GM18526 (cell line): ENCODE data around the gene NNMT.

Source experiments
- POLR2A ChIP-seq: IDR thresholded peaks from 3 replicates; pipeline ENCODE4 v1.6.1; 2011; ENCODE audit not compliant: insufficient read length; ENCODE audit errors: extremely low read depth

Gene NNMT

GRCh38 chr11:114307524-114308203 lies 11.5 kb downstream of the NNMT start:
- no peak for TF ChIP-seq POLR2A

GRCh38 chr11:114308689-114309089 lies 12.5 kb downstream of the NNMT start:
- TF ChIP-seq POLR2A: no peak

GRCh38 chr11:114309517-114309916 lies 13.3 kb downstream of the NNMT start:
- no peak for TF ChIP-seq POLR2A

GRCh38 chr11:114310095-114310494 lies 13.9 kb downstream of the NNMT start:
- no peak for TF ChIP-seq POLR2A

GRCh38 chr11:114311946-114312345 lies 15.7 kb downstream of the NNMT start:
- TF ChIP-seq POLR2A: no peak

GRCh38 chr11:114314096-114314495 lies 17.9 kb downstream of the NNMT start:
- no peak for TF ChIP-seq POLR2A

- TF ChIP-seq POLR2A: no peak
Observed at GRCh38 chr11:114315749-114316368, 19.7 kb downstream of the NNMT start.

- TF ChIP-seq POLR2A: no peak
Observed at GRCh38 chr11:114316980-114317786, 21.0 kb downstream of the NNMT start.

- no peak for TF ChIP-seq POLR2A
Observed at GRCh38 chr11:114317787-114318137, 21.6 kb downstream of the NNMT start.

GRCh38 chr11:114318361-114318760 lies 22.2 kb downstream of the NNMT start:
- no peak for TF ChIP-seq POLR2A

- no peak for TF ChIP-seq POLR2A
Observed at GRCh38 chr11:114319716-114320328, 23.6 kb downstream of the NNMT start.

GRCh38 chr11:114321621-114322257 lies 25.5 kb downstream of the NNMT start:
- TF ChIP-seq POLR2A: no peak

- no peak for TF ChIP-seq POLR2A
Observed at GRCh38 chr11:114322934-114323333, 26.7 kb downstream of the NNMT start.

- no peak for TF ChIP-seq POLR2A
Observed at GRCh38 chr11:114326151-114326550, 30.0 kb downstream of the NNMT start.

GRCh38 chr11:114326776-114327175 lies 30.6 kb downstream of the NNMT start:
- no peak for TF ChIP-seq POLR2A
